ENCODE results near the gene CHST14.

DNA sequence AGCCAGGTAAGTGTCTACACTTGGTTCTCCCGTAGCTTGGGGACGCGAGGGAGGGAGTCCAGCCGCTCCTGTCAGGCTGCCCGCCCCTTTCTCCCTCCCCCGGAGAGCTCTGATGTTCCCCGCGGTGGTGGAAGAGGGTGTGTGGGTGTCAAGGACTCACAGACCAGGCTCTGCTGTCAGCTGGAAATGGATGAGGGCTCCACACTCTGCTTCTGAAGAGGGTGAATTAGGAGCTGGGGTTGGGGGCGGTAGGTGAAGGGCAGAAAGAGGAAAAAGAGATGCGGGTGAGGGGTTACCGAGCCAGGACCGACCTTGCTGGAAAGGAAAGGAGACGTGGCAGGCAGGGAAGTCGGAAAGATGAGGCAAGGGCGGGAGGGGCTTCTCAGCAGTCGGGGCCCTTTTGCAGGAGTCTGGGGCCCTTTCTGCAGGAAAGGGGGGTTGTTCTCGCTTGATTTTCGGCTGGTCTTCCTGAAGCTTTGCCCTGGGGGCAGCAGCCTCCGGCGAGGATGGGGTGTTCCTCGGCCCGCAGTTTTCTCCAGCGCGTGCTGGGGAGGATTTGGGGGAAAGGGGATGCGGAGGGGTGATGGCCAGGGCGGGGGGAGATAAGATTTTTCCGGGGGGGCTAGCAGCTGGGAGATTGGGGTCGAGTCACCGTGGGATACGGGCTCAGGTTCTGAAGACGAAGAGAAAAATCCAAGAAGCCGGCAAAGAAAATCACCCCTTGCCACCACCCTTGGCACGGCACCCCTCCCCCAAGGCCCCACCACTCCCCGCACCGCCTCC lies 30.6 kb upstream of the CHST14 start:
- TF ChIP-seq, protein P1, sequence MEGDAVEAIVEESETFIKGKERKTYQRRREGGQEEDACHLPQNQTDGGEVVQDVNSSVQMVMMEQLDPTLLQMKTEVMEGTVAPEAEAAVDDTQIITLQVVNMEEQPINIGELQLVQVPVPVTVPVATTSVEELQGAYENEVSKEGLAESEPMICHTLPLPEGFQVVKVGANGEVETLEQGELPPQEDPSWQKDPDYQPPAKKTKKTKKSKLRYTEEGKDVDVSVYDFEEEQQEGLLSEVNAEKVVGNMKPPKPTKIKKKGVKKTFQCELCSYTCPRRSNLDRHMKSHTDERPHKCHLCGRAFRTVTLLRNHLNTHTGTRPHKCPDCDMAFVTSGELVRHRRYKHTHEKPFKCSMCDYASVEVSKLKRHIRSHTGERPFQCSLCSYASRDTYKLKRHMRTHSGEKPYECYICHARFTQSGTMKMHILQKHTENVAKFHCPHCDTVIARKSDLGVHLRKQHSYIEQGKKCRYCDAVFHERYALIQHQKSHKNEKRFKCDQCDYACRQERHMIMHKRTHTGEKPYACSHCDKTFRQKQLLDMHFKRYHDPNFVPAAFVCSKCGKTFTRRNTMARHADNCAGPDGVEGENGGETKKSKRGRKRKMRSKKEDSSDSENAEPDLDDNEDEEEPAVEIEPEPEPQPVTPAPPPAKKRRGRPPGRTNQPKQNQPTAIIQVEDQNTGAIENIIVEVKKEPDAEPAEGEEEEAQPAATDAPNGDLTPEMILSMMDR (IDR thresholded peaks at IDR 0.05), result no peak
- no peak for TF ChIP-seq POLR2A (IDR thresholded peaks at IDR 0.05)
- no peak for TF ChIP-seq POLR2AphosphoS5 (IDR thresholded peaks at IDR 0.05)

Data from breast epithelium (tissue), 3 donors.